Stimulated activated naive CD4-positive, alpha-beta T cell (primary cell): Measurements from ENCODE around the gene CXCL16.

Experiments
- DNase-seq, 6 experiments: peaks; one replicate each; lab custom pipeline; 2025; lab: John Stamatoyannopoulos, UW

The CXCL16 gene

GRCh38 chr17:4739122-4740024 is at the start of gene CXCL16, which contains the start of gene ZMYND15:
Gene CXCL16 (minus strand): TSS chr17:4739928. CDS start chr17:4739339, 589 bp downstream.
Gene ZMYND15 (plus strand): TSS chr17:4739833. CDS start chr17:4740549, 716 bp downstream.
- peak; percentile 33 to 63 (median 53) for DNase-seq

GRCh38 chr17:4788807-4789700 is 49.3 kb upstream of the CXCL16 start, which contains the start of gene GLTPD2:
Gene GLTPD2 (plus strand): TSS chr17:4788964. CDS start chr17:4789012, 48 bp downstream.
- DNase-seq, result no peak

- DNase-seq, result no peak
Measured at GRCh38 chr17:4788159-4788806, 48.6 kb upstream of the CXCL16 start.

GRCh38 chr17:4786516-4786915 is 46.8 kb upstream of the CXCL16 start:
- no peak for DNase-seq

- DNase-seq, result peak in 1 of 6 experiments; percentile 19
Measured at GRCh38 chr17:4786106-4786511, 46.4 kb upstream of the CXCL16 start, which contains the start of gene VMO1. Gene VMO1 (minus strand): TSS chr17:4786364. CDS start chr17:4786352, 12 bp downstream.

GRCh38 chr17:4785311-4786105 is 45.8 kb upstream of the CXCL16 start:
- DNase-seq, result peak in 2 of 6 experiments; percentile 12 to 19

- DNase-seq, result no peak
Measured at GRCh38 chr17:4782652-4783051, 42.9 kb upstream of the CXCL16 start.

- DNase-seq, result no peak
Measured at GRCh38 chr17:4780325-4780955, 40.7 kb upstream of the CXCL16 start.

- DNase-seq, result no peak
Measured at GRCh38 chr17:4777969-4778760, 38.4 kb upstream of the CXCL16 start.

GRCh38 chr17:4772235-4772613 is 32.5 kb upstream of the CXCL16 start:
- DNase-seq, result no peak

GRCh38 chr17:4771519-4772234 is 31.9 kb upstream of the CXCL16 start, which contains the start of gene TM4SF5:
Gene TM4SF5 (plus strand): TSS chr17:4771886. CDS start chr17:4771923, 37 bp downstream.
- no peak for DNase-seq

GRCh38 chr17:4769628-4770027 is 29.9 kb upstream of the CXCL16 start:
- no peak for DNase-seq

- DNase-seq, result no peak
Measured at GRCh38 chr17:4768298-4768697, 28.6 kb upstream of the CXCL16 start.

GRCh38 chr17:4766723-4767122 is 27.0 kb upstream of the CXCL16 start:
- no peak for DNase-seq

GRCh38 chr17:4766201-4766600 is 26.5 kb upstream of the CXCL16 start:
- DNase-seq, result no peak

GRCh38 chr17:4764595-4764994 is 24.9 kb upstream of the CXCL16 start:
- DNase-seq, result no peak

- no peak for DNase-seq
Measured at GRCh38 chr17:4759776-4760236, 20.1 kb upstream of the CXCL16 start.

- no peak for DNase-seq
Measured at GRCh38 chr17:4753392-4753791, 13.7 kb upstream of the CXCL16 start.

- no peak for DNase-seq
Measured at GRCh38 chr17:4751932-4752331, 12.2 kb upstream of the CXCL16 start.
